CD1c-positive myeloid dendritic cell (primary cell): ENCODE measurements around the gene AOPEP.

ENCODE experiments used
- DNase-seq: peaks from one replicate; pipeline ENCODE4 v3.0.0-alpha.2; 2016; ENCODE audit errors: extremely low spot score

Gene AOPEP

DNA sequence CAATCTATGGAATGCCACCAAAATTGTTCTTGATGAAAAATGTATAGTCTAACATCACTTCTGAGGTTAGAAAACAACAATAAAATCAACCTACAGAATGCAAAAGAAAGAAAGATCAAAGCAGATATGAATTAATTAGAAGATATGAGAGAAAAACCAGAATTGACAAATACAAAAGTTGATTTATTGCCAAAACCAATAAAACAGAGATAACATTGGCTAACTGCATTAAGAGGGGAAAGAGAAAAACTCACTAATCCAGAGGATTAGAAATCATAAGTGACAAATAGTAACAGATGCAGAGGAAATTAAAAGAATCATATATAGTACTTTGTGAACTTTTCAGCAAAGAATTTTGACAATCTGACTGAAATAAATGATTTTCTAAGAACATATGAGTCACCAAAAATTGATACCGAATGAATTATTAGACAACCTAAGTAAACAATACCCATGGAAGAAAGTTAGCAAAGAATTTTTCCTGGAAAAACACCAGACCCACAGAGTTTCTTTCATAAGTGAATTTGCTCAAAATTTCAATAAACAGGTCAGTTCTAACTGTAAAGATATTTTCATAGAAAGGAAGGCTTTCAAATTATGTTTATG, 167.7 kb downstream of the AOPEP start:
- DNase-seq = no peak

GRCh38 chr9:94895668-94896067, 169.2 kb downstream of the AOPEP start:
- no peak for DNase-seq

DNA sequence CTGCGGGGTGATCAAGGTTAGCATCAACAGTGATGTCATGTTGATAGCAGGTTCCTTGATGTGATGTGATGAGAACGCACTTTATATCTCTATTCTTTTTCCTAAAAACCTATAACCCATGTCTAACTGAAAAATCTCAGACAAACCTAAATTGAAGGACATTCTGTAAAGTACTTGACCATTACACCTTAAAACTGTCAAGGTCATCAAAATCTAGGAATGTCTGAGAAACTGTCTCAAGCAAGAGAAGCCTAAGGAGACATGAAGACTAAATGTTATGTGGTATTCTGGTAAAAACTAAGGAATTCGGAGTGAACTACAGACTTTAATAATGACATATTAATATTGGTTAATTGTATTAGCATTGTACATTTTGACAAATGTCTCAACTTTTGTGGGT, 170.0 kb downstream of the AOPEP start:
- no peak for DNase-seq

DNA sequence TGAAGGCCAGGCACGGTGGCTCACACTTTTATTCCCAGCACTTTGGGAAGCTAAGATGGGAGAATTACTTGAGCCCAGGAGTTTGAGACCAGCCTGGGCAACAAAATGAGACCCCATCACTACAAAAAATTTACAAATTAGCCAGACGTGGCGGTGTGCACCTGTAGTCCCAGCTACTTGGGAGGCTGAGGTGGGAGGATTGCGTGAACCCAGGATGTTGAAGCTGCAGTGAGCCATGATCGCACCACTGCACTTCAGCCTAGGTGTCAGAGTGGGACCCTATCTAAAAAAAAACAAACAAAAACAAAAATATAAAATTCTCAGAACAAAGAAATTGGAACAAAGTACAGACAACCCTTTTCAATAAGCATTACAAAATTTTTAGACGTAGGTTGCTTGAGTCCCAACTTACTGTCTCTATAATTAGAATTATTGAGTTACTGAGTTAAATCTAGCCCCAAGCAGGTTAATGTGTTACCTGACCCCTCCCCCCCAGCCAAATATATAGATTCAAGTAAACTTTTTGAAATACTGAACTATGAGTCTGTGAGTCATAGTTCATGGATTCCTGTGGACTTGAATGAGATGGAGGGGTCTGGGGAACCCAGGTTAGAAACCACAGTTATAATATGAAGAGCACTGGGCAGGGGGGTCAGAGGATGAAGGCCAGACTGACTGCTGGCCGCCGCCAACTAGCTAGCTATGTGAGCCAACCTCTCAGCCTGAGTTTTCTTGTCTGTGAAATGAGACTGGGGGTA, 173.1 kb downstream of the AOPEP start:
- no peak for DNase-seq

DNA sequence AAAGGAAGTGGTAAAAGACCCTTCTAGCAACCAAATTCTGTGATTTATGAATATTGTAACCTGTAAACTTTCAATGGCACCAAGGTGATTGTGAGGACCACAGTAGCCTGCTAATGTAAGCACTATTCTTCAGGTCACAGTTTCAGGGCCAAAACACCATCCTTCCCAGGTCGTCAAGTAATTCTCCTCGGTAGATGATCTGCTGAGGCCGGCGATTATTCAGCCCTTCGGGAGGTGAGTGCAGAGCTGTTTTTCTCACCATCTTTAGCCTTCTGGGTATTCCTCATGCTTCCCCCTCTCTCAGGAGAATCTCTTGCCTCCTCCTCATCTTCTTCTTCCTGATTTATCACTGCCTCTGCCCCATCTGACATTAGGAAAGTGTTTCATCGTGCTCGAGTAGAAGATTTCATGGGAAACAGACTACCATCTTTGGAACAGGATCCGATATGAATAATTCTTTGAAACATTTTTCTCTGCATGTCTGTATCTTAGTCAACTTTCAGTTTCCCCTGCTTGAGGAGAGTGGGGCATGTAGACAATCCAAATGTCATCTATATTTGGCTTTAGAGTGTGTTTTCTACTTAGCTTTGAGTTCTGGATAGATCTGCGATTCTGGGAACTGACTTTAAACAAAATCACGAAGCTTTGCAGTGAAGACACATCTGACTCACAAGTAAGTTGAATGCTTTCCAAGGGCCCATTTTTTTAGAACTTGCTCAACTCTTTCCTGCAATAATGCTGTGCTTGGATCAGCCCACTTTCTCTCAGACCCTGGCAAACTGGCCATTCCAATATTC, 173.9 kb downstream of the AOPEP start:
- DNase-seq = no peak

- no peak for DNase-seq
Observed at GRCh38 chr9:94901019-94901363, 174.5 kb downstream of the AOPEP start.

GRCh38 chr9:94903961-94904421, 177.5 kb downstream of the AOPEP start:
- DNase-seq = no peak

- DNase-seq = no peak
Observed at GRCh38 chr9:94904806-94905205, 178.3 kb downstream of the AOPEP start.

DNA sequence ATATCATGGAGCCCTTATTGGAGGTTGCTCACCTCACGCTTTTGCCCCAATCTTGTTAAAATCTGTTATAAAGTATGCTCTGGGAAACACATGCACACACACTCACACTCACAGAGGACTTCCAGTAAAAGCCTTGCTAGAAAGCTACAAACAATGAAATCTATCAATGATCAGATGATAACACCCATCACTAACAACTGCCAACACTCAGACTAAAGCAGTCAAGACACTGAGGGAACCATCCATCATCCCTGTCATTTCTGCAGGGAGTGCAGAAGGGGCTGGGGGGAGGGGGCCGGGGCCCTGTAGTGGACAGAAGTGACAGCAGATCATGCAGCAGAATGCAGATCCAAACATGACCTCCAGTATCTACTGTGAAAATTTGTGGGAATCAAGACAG, 179.1 kb downstream of the AOPEP start:
- no peak for DNase-seq

DNA sequence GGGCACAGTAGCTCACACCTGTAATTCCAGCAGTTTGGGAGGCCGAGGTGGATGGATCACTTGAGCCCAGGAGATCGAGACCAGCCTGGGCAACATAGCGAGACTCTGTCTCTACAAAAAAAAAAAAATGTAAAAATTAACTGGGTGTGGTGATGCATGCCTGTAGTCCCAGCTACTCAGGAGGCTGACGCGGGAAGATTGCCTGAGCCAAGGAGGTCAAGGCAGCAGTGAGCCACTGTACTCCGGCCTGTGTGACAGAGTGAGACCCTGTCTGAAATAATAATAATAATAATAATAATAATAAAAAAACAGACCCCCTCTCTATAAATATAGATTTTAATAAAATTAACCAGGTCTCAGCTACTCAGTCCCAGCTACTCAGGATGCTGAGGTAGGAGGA, 179.7 kb downstream of the AOPEP start:
- no peak for DNase-seq

GRCh38 chr9:94906713-94907112, 180.2 kb downstream of the AOPEP start:
- DNase-seq = no peak

DNA sequence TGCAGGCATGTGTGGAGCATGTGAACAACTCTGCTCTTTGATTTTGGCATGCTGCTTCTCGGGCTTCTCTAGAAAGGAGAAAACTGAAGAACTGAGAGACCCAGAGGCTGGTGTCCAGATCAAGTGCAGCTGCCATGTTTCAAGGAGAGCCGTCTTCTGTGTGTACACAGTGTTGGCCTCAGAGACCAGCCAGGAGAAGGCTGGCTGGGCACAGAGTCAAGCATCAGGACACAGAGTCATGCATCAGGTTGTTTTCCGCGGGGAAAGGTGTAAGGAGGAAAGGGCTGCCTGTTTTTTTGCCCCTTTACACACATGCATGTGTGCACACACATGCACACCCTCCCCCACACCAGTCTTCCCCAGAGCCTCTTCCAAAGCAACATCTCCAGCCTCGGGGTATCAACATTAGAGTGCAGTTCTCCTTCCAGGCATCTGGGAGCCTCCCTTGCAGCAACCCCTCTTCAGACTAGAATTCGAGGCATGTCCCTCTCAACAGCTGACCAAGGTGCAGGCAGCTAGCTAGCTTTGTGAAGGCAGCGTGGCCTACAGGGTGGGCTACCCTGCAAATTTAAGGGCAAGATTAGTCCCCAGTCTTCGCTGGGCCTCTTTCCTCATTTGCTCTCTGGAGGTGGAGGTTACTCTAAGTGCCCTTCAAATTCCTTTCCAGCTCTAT, 180.9 kb downstream of the AOPEP start:
- DNase-seq = no peak

DNA sequence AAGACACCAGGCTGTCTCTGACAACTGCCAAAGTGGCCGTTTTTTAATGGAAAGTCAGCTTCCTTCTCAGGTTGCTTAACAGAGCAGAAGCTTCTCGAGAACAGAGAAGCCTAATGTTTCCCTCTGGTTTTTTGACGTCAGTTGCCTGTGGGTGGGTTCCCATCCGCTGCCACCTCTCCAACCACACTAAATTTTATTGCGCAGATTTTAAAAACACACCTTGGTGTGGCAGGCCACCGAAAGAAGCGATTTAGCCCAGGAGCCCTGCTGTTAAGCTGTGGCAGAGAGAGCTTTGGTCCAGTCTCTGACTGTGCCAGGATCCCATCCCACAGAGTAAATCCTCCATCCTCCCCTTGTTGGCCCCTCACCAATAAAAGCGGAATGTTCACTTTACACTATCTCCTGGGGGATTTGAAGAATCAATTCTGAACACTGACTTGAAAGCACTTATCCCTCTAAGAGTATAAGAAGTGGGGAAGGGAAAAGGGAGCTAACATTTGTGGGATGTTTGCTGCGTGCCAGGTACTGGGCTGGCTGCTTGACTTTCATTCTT, 181.6 kb downstream of the AOPEP start:
- DNase-seq = peak; percentile 5

GRCh38 chr9:94908583-94909249, 182.2 kb downstream of the AOPEP start:
- no peak for DNase-seq

- DNase-seq = no peak
Observed at GRCh38 chr9:94909250-94909894, 182.9 kb downstream of the AOPEP start.

DNA sequence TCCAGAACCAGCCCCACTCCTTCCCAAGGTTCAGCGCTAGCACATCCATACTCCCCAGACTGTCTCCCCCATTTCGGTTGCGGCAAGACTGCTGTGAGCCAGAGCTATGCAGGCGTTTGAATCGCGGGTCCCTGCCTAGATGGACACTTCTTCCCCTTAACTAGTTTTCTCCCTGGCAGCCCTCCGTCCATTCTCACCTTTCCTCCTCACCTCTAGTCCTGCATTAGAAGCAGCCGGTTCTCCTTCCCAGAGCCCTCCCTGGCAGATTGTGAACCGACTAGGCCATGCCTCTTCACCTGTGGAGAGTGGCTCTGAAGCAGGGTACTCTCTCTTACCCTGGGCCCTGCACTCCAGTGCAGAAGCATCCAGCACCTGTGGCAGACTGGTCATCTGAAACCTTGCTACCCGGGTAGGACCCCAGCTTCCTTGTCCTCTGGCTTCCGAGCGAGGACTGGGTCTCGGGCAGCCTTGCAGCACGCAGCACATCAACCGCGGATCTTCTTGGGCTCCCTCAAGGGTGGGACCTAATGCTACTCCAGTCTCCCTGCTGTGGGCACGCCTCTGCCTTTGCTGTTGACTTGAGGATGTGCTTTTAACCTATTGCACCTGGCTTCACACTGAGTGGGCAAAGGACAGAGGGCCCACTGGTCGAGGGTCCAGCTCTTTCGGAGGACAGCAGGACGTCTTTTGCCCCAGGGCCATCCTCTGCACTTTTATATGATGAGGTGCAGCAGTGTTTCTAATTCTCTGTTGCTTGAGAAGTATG, 183.6 kb downstream of the AOPEP start:
- no peak for DNase-seq

DNA sequence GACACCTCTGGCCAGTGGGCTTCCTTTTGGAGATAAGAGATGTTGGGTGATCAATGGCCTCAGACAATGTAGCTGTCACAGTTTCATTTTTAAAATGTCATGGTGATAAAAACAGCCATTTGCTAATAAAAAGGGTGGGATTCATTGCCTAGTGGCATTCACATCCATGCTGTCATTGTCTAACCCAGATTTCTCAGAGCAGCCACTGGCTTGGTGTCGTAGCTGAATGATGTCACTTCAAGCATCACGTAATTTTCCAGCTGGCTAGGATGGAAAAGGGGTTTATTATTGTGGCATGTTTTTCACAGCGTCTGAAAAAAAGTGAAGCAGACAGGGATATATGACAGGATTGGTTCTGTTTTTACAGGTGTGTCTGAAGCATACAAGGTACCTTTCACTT, 184.7 kb downstream of the AOPEP start:
- DNase-seq = no peak

GRCh38 chr9:94911986-94912635, 185.6 kb downstream of the AOPEP start:
- DNase-seq = no peak

DNA sequence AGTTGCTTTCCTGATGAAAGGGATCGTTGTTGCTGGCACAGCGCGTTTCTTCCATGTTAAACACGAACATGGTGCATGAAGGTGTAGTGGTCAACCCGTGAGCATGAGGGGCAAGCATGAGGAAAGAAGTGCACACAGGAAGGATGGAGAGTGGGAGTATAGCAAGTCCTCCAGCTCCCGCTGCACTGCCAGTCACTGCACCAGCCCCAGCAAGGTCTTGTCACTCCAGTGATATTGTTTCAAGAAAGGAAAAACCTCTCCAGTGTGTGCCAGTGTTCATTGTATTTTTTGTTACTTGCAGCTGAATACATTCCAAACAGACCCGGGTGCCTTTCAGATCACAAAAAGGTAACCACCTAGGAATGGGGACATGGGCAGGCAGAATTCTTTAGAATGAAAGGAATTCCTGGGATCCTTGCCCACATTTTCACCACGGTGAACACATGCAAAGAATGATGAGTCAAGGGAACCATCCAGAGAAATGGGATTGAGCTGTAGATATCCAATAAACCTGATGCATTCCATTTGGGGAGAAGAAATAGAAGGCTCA, 186.3 kb downstream of the AOPEP start:
- no peak for DNase-seq
